Nephron (organoid): ENCODE results near the gene CXCL3.

Experiments used
- H3K27ac Mint-ChIP-seq, 3 experiments: 2 replicates each; pipeline ENCODE4 v1.8.0; 2020; ENCODE audit warnings: mixed read lengths in 3 of 3, mild to moderate bottlenecking in 2 of 3, moderate library complexity in 1 of 3
- H3K27me3 Mint-ChIP-seq: 2 replicates; pipeline ENCODE4 v1.8.0; 2021; ENCODE audit warnings: low read depth, mild to moderate bottlenecking, moderate library complexity, mixed read lengths
- H3K36me3 Mint-ChIP-seq: 2 replicates; pipeline ENCODE4 v1.8.0; 2020; ENCODE audit warnings: low read depth, mixed read lengths
- H3K4me1 Mint-ChIP-seq: 2 replicates; pipeline ENCODE4 v1.8.0; 2020; ENCODE audit warnings: mixed read lengths
- H3K4me3 Mint-ChIP-seq, 3 experiments: 2 replicates each; pipeline ENCODE4 v1.8.0; 2020; ENCODE audit warnings: mild to moderate bottlenecking in 3 of 3, mixed read lengths in 3 of 3, moderate library complexity in 2 of 3
- H3K9me3 Mint-ChIP-seq: 2 replicates; pipeline ENCODE4 v1.8.0; 2020; ENCODE audit warnings: mixed read lengths
- TF ChIP-seq, protein P1 (sequence below), 3 experiments: fragments of 200-600 bp; sonication (generic); IDR thresholded peaks; one replicate each; pipeline ENCODE4 v1.5.0; 2021; ENCODE audit warnings: antibody characterized with exemption in 3 of 3; ENCODE audit not compliant: unreplicated experiment in 3 of 3

CXCL3 gene

DNA sequence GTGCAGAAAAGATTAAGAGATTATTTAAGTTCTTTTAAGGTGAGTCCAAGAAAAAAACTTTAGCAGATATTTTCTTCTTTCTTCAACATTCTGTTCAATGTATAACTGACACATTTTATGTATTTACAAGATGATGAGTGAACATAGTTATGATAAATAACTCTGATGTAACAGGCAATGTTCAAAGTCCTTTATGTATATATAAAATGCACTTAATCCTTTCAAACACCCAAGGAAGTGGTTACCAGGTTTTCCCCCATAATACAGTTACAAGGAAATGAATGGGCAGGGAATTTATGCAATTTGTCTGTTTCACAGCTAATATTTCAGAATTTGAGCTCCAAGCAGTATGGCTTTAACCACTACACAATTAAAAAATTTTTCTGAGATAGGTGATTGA, 8.2 kb downstream of the CXCL3 start:
- H3K36me3 Mint-ChIP-seq = no peaks in the 10 kb centered on the region
- no peak overlapping the region for H3K4me3 Mint-ChIP-seq
- no peaks in the 10 kb centered on the region for H3K4me1 Mint-ChIP-seq
- TF ChIP-seq, protein P1, sequence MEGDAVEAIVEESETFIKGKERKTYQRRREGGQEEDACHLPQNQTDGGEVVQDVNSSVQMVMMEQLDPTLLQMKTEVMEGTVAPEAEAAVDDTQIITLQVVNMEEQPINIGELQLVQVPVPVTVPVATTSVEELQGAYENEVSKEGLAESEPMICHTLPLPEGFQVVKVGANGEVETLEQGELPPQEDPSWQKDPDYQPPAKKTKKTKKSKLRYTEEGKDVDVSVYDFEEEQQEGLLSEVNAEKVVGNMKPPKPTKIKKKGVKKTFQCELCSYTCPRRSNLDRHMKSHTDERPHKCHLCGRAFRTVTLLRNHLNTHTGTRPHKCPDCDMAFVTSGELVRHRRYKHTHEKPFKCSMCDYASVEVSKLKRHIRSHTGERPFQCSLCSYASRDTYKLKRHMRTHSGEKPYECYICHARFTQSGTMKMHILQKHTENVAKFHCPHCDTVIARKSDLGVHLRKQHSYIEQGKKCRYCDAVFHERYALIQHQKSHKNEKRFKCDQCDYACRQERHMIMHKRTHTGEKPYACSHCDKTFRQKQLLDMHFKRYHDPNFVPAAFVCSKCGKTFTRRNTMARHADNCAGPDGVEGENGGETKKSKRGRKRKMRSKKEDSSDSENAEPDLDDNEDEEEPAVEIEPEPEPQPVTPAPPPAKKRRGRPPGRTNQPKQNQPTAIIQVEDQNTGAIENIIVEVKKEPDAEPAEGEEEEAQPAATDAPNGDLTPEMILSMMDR (IDR thresholded peaks at IDR 0.05; ENCODE audit: unreplicated experiment in 3 of 3) = no peak
- H3K27ac Mint-ChIP-seq = no peak overlapping the region
- peaks cover 10% of the 10 kb centered on the region for H3K27me3 Mint-ChIP-seq
- no peaks in the 10 kb centered on the region for H3K9me3 Mint-ChIP-seq

DNA sequence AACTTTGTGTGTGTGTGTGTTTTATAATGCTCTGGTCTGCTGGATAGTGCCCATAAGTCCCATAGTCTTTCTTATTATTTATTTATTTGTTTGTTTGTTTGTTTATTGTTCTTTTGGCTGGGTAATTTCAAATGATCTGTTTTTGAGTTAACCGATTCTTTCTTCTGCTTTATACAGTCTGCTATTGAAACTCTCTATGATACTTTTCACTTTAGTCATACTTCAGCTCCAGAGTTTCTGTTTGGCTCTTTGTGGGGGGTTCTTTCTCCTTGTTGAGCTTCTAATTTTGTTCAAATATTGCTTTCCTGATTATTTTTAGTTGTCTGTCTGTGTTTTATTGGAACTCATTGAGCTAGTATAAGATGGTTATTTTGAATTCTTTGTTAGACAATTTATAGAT, 10.0 kb downstream of the CXCL3 start:
- Mint-ChIP-seq H3K36me3 (no peaks in the 10 kb centered on the region), H3K9me3 (no peaks in the 10 kb centered on the region), H3K4me1 (no peaks in the 10 kb centered on the region), H3K27me3 (peaks cover 7% of the 10 kb centered on the region), H3K4me3 (no peak overlapping the region), H3K27ac (no peak overlapping the region)
- TF ChIP-seq, protein P1 (IDR thresholded peaks at IDR 0.05; ENCODE audit: unreplicated experiment in 3 of 3) = no peak

DNA sequence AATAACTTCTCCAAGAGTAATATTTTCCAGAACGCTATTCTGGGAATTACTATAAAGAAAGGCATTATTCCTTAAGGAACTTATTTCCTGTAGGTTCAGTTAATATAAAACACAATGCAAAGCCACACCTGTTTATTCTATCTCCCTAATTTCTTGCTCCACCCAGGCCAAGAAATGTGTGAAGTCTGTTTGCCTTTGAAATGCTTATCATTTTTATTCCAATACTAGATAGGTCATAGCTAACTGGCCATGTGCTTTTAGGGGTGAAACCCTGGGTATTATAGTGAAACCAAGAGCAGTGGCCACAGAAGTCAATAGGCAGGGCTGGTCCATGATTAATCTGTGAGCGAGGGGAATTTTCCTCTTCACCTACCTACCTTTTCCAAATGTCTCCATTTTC, 14.8 kb downstream of the CXCL3 start:
- H3K36me3 Mint-ChIP-seq = no peaks in the 10 kb centered on the region
- TF ChIP-seq, protein P1 (IDR thresholded peaks at IDR 0.05; ENCODE audit: unreplicated experiment in 3 of 3) = no peak
- no peak overlapping the region for H3K4me3 Mint-ChIP-seq
- no peaks in the 10 kb centered on the region for H3K27me3 Mint-ChIP-seq
- no peaks in the 10 kb centered on the region for H3K9me3 Mint-ChIP-seq
- no peak overlapping the region for H3K27ac Mint-ChIP-seq
- H3K4me1 Mint-ChIP-seq = no peaks in the 10 kb centered on the region

DNA sequence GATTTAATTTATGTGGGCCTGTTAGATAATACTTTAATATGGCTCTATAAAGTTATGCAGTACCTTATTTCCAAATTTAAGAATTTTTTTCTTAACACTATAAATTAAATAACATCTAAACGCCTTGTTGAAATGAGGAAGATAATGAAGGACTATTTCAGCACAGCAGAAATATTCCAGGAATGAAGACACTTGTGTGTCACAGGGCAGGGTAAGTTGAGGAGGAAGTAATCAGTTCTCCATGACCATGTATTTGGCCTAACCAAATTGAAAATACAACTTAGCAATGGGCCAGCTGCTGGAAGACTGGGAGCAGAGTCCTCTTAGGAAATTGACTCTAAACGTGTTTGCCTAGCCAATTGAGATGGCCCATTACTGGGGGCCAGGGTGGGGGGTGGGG, 16.9 kb downstream of the CXCL3 start:
- no peaks in the 10 kb centered on the region for H3K4me1 Mint-ChIP-seq
- H3K4me3 Mint-ChIP-seq = no peak overlapping the region
- H3K27me3 Mint-ChIP-seq = no peaks in the 10 kb centered on the region
- no peak overlapping the region for H3K27ac Mint-ChIP-seq
- no peaks in the 10 kb centered on the region for H3K9me3 Mint-ChIP-seq
- TF ChIP-seq, protein P1 (IDR thresholded peaks at IDR 0.05; ENCODE audit: unreplicated experiment in 3 of 3) = no peak
- H3K36me3 Mint-ChIP-seq = no peaks in the 10 kb centered on the region

DNA sequence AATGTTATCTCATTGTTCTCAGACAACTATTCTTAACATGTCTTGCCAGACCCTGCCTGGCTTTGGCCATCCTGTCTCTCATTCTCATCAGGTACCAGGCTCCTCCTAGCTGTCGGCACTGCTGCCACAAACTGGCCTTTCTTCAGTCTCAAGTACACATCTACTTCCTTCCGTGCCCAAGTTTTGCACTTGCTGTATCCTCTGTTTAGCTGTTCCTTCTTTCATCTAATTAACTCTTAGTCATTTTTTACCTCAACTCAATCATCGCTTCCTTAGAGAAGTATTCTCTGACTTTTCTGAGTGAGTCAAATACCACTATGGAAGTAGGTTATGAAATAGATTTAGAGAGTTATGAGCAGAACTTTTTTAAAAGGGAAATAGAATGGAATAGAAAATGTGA, 19.7 kb downstream of the CXCL3 start:
- no peak overlapping the region for H3K27ac Mint-ChIP-seq
- H3K4me1 Mint-ChIP-seq = no peaks in the 10 kb centered on the region
- H3K36me3 Mint-ChIP-seq = no peaks in the 10 kb centered on the region
- TF ChIP-seq, protein P1 (IDR thresholded peaks at IDR 0.05; ENCODE audit: unreplicated experiment in 3 of 3) = no peak
- no peaks in the 10 kb centered on the region for H3K27me3 Mint-ChIP-seq
- H3K9me3 Mint-ChIP-seq = no peaks in the 10 kb centered on the region
- H3K4me3 Mint-ChIP-seq = no peak overlapping the region

DNA sequence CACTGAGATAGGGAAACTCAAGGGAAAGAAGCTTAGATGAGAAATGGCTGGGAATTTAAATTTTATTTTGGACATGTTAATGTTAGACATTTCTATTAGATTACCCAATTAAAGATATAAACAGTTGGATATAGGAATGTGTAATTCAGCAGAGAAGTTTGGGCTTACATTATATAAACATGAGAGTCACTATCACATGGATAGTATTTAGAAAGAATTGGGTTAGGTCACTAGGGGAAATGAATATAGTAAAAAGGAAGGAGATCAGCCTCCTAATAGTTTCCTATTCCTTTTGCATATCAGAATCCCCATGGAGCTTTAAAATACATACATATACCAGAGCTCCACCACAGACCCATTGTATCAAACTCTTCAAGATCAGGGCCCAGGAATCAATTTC, 20.4 kb downstream of the CXCL3 start:
- Mint-ChIP-seq H3K27me3 (no peaks in the 10 kb centered on the region), H3K27ac (no peak overlapping the region), H3K4me3 (no peak overlapping the region), H3K36me3 (no peaks in the 10 kb centered on the region), H3K4me1 (no peaks in the 10 kb centered on the region), H3K9me3 (no peaks in the 10 kb centered on the region)
- TF ChIP-seq, protein P1 (IDR thresholded peaks at IDR 0.05; ENCODE audit: unreplicated experiment in 3 of 3) = no peak
